Erythroblast (primary cell): Measurements from ENCODE around the gene NOL12.
"Not testable (repeated sequence)": the region's sequence is repeated elsewhere in the genome, so short reads cannot be mapped to it uniquely, and the experiment has no call there.

Experiments used
- DNase-seq, 2 experiments: peaks; one replicate each; lab custom pipeline; 2025; lab: John Stamatoyannopoulos, UW
- GATA1 ChIP-seq: IDR thresholded peaks from 2 replicates; pipeline ENCODE4 v1.6.1; 2011; ENCODE audit warnings: low read depth, mild to moderate bottlenecking, control low read depth, low read length, moderate library complexity
- POLR2A ChIP-seq: IDR thresholded peaks from 2 replicates; pipeline ENCODE4 v1.6.1; 2011; ENCODE audit warnings: mild to moderate bottlenecking, low read length

The NOL12 gene

GRCh38 chr22:37681001-37681424 is 5.1 kb upstream of the NOL12 start:
- DNase-seq: no peak
- TF ChIP-seq GATA1 (no peak), POLR2A (no peak)

GRCh38 chr22:37681556-37682049 is 4.5 kb upstream of the NOL12 start:
- peak; percentile 79 to 85 for DNase-seq

GRCh38 chr22:37684803-37685615 is 1.1 kb upstream of the NOL12 start:
- no peak for DNase-seq
- TF ChIP-seq POLR2A: no peak
- no peak for TF ChIP-seq GATA1

More at GRCh38 chr22:37681556-37682049, 4.5 kb upstream of the NOL12 start:
- no peak for TF ChIP-seq GATA1
- no peak for TF ChIP-seq POLR2A

GRCh38 chr22:37690407-37690806 is 4.3 kb downstream of the NOL12 start:
- DNase-seq: no peak
- TF ChIP-seq GATA1 (no peak), POLR2A (no peak)

- TF ChIP-seq POLR2A (no peak), GATA1 (no peak)
- no peak for DNase-seq
These were observed 4.9 kb downstream of the NOL12 start for GRCh38 chr22:37690901-37691504.

- DNase-seq: no peak
- TF ChIP-seq POLR2A (peak; percentile 21), GATA1 (no peak)
These were observed 6.6 kb downstream of the NOL12 start for GRCh38 chr22:37692627-37693285.

GRCh38 chr22:37694131-37694530 is 8.0 kb downstream of the NOL12 start:
- not testable (repeated sequence) for DNase-seq

GRCh38 chr22:37696260-37696656 is 10.1 kb downstream of the NOL12 start:
- not testable (repeated sequence) for DNase-seq

GRCh38 chr22:37696657-37697537 is 10.8 kb downstream of the NOL12 start, which contains the start of gene TRIOBP:
TSS of gene TRIOBP (plus strand) at chr22:37697048. CDS start at chr22:37701366, 4,318 bp downstream.
- DNase-seq: peak; percentile 66 to 81

GRCh38 chr22:37697538-37697835 is 11.3 kb downstream of the NOL12 start:
- TF ChIP-seq POLR2A (no peak), GATA1 (no peak)
- no peak for DNase-seq

More at GRCh38 chr22:37696657-37697537, 10.8 kb downstream of the NOL12 start, which contains the start of gene TRIOBP:
- no peak for TF ChIP-seq GATA1
- TF ChIP-seq POLR2A: no peak

- no peak for DNase-seq
- TF ChIP-seq POLR2A (no peak), GATA1 (no peak)
These were observed 15.1 kb downstream of the NOL12 start for GRCh38 chr22:37701141-37701786.

- DNase-seq: no peak
- TF ChIP-seq POLR2A (no peak), GATA1 (no peak)
These were observed 17.8 kb downstream of the NOL12 start for GRCh38 chr22:37703906-37704305.

- TF ChIP-seq GATA1 (no peak), POLR2A (no peak)
These were observed 18.5 kb downstream of the NOL12 start for GRCh38 chr22:37704645-37705044.

GRCh38 chr22:37705205-37705604 is 19.1 kb downstream of the NOL12 start:
- TF ChIP-seq GATA1 (no peak), POLR2A (no peak)
- no peak for DNase-seq

More at GRCh38 chr22:37704645-37705044, 18.5 kb downstream of the NOL12 start:
- no peak for DNase-seq
